GM21367 (cell line): Measurements from ENCODE around the gene CD151.

Source experiments
- ATAC-seq: cut with Tn5 transposase; IDR thresholded peaks from one replicate; pipeline ENCODE4 v1.9.1; 2021; ENCODE audit not compliant: unreplicated experiment

CD151 gene

GRCh38 chr11:855796-856195 lies 23.0 kb downstream of the CD151 start:
- no peak for ATAC-seq

DNA sequence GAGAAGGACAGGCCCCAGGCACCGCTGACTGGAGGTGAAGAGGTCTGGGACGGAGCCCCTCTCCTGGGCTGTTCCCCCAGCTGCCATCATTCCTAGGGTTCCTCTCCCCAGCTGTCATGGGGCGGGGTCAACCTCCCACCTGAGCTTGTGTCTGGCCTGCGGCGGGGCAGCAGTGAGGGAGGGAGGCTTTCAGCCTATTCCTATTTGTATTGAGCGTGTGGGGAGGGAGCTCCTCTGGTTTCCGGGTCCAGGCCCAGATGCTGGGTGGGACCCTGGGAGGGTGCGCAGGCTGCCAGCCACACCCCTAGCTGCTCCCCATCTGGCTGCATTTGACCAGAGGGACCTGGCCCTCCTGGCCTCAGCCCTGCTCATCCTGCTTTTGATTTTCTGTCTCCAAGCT lies 23.6 kb downstream of the CD151 start:
- no peak for ATAC-seq

DNA sequence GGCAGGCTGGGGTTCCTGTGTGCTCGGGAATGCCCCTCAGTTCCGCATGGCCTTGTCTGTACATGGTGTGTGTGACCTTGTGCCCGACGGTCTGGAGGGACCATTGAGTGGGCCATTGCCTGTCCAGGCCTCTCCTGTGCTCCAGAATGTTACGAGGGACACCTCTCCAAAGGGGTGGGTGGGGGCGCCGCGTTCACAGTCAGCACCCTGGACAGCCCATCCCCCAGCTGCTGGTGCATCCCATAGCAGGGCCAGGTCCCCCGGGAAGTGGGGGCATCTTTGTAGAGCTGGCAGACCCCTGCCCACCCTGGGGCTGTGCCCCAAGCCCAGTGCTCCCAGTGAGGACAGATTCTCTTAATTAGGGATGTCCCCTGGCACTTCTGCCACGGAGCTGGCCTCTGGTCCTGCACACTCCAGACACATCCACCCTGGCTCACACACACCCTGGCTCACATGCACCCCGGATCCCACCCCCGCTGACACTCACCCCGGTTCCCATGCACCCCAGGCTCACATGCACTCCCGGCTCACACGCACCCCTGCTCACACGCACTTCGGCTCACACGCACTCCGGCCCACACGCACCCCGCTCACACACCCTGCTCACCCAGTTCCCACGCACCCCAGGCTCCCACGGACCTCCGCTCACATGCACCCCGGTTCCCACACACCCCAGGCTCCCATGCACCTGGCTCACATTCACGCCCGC lies 25.5 kb downstream of the CD151 start:
- no peak for ATAC-seq

DNA sequence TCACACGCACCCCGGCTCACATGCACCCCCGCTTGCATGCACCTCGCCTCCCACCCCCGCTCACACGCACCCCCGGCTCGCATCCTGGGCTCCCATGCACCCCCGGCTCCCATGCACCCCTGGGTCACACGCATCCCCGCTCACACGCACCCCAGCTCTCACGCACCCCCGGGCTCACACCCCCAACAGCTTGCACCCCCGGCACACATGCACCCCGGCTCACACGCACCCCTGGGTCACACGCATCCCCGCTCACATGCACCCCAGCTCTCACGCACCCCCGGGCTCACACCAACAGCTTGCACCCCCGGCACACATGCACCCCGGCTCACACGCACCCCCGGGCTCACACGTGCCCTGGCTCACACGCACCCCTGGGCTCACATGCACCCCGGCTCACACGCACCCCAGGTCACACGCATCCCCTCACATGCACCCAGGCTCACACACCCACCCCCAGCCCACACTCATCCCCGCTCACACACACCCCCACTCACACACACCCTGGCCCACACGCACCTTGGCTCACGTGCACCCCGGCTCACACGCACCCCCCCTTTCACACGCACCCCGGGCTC lies 26.1 kb downstream of the CD151 start:
- no peak for ATAC-seq

DNA sequence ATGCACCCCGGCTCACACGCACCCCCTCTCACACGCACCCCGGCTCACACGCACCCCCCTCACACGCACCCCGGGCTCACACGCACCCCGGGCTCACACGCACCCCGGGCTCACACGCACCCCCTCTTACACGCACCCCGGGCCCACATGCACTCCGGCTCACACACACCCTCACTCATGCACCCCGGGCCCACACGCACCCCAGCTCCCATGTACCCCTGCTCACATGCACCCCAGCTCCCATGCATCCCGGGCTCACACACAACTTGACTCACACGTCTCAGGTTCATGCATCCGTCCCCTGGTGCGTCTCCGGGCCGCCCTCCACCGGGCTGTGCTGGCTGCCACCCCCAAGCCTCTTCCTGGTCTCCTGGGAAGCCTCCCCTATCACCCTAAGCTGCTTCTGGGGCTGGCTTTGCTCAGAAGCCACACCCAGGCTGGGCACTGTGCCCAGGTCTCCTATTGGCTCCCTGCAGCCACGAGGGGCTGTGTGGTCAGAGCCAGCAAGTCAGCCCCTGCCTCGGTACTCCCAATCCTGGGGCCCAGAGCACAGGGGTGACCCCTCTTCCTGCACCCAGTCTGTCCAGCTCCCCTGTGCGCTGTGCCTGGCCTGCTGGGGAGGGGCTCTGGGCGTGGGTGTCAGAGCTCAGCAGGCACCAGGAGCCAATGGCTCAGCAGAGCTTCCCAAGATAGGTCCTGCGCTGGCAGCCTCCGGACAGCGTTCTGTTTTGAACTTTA lies 26.8 kb downstream of the CD151 start:
- ATAC-seq = no peak

DNA sequence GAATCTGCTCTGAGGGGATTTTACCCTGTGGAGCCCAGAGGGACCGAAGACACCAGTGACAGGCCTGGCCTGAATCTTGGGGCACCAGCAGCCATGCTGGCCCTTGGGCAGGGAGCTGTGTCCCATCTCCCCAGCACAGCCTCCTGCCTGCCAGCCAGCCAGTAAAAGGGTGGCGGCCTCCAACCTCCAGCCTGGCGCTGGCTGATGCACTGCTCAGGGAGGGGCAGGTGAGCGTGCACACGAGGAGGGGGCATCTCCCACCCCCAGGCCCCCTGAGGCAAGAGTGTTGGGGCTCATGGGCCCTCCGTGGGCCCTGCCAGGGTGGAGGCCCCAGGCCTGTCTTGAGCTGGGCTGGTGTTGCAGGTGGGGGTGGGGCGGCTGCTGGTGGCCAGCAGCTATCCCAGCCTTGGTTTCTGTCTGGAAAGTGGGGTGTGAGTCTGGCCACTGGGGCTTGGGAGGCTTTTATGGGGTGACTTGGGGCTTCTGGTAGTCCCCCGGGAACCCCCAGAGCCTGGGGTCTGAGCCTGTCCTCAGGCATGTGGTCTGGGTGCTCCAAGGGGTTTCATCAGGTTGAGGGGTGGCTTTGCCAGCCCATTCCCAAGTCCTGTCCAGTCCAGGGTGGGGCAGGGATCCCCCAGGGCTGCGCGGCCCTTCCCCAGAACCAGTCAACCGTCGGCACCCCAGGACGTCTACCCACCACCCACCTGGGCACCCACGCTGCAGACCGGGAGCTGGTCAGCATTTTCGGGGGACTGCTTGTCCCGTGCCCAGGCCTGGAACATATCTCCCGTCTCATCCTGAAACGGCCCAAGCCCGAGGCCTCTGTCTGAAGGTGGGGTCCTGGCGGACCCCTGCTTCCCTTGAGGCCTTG lies 27.7 kb downstream of the CD151 start:
- no peak for ATAC-seq

GRCh38 chr11:861105-861479 lies 28.3 kb downstream of the CD151 start:
- no peak for ATAC-seq

GRCh38 chr11:862081-862661 lies 29.4 kb downstream of the CD151 start:
- no peak for ATAC-seq

- no peak for ATAC-seq
These were observed 29.9 kb downstream of the CD151 start for GRCh38 chr11:862696-863022.

- ATAC-seq = no peak
These were observed 30.5 kb downstream of the CD151 start for GRCh38 chr11:863023-863909.

- ATAC-seq = no peak
These were observed 31.4 kb downstream of the CD151 start for GRCh38 chr11:863910-864827.

GRCh38 chr11:864898-865297 lies 32.1 kb downstream of the CD151 start:
- ATAC-seq = no peak

- ATAC-seq = no peak
These were observed 33.0 kb downstream of the CD151 start for GRCh38 chr11:865462-866430.

DNA sequence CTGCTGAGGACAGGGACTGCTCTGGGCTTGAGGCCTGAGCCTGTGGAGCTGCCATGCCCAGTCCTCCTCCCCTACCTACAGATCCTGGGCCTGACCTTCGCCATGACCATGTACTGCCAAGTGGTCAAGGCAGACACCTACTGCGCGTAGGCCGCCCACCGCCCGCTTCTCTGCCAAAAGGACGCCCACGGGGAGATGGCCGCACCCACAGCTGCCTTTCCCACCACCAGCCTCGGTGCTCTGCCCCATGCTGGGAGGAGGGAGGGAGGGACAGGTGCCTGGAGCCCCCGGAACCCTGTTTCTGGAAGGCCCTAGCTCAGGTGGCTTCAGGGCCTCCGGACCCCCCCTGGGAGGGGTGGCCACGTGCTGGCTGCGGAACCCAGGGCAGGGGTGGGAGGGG lies 33.7 kb downstream of the CD151 start:
- no peak for ATAC-seq

DNA sequence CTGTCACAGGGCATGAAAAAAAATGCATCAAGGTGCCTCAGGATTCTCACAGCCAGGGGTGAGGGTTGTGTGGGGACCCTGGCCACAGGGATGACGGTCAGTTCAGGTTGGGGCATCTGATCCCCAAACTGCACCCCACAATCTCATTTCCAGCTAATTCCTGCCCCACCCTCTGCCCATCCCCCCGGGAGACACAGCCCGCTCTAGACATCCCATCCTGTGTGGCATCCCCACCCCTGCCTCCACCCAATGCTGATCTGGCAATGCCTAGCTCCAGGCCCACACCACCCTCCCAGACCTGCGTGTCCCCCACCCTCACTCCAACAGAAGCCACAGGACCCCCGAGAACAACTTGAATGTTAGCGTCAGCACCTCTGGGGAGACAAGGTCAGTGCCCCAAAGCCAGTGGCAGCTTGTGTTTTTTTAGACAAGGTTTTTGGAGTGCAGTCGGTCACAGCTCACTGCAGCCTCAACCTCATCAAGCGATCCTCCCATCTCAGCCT lies 35.2 kb downstream of the CD151 start:
- ATAC-seq = no peak

DNA sequence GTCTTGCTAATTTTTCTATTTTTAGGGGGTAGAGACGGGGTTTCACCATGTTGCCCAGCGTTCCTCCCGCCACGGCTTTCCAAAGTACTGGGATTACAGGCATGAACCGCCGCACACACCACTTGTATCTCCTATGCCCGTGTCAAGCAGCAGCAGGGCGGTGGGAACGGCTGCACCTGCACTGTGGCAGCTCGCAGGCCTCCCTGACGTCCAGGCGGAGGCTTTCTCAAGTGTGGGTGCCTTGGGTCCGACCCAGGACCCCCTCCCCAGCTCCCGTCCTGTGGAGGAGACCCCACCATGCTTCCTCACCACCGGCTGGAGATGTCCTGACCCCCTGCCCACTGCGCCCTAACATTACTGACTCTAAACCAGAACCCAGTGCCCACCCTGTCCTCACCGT lies 35.6 kb downstream of the CD151 start:
- ATAC-seq = no peak

DNA sequence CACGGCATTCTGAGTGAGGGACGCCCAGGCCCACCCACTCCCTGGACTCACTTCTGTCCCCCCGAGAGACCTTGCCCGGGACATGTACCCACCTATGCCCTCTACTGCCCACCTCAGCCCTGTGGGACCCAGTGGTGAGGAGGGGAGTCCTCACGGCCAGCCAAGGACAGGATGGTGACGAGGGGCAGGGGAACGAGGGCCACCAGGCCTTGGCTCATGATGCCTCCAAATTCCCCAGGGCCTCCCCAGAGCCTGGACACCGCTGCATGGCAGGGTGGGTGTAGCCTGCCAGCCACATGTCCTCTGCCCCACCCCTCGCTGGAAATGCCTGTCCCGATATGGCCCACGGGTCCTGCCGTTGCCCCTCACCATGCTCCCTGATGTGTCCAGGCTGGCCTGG lies 36.0 kb downstream of the CD151 start:
- ATAC-seq = no peak
